Subcutaneous abdominal adipose tissue (tissue), 5 donors: ENCODE data around the gene NKX6-1.
A peak's percentile ranks its signal among the peaks of the same experiment; 100 is the strongest.

Experiments
- H3K27ac ChIP-seq: one replicate; pipeline ENCODE4 v1.7.0; 2013; ENCODE audit warnings: low read depth, mild to moderate bottlenecking, inconsistent platforms, low read length, moderate library complexity
- H3K27me3 ChIP-seq, 5 donors: one replicate each; pipeline ENCODE4 v1.7.0; 2013; ENCODE audit warnings: low read length in 5 of 5, inconsistent platforms in 1 of 5; ENCODE audit not compliant: control insufficient read depth in 5 of 5, insufficient read depth in 4 of 5
- H3K36me3 ChIP-seq, 5 donors: one replicate each; pipeline ENCODE4 v1.7.0; 2013; ENCODE audit warnings: low read length in 5 of 5; ENCODE audit not compliant: control insufficient read depth in 5 of 5, insufficient read depth in 5 of 5
- H3K4me1 ChIP-seq, 5 donors: one replicate each; pipeline ENCODE4 v1.7.0; 2013; ENCODE audit warnings: low read length in 5 of 5, mild to moderate bottlenecking in 3 of 5, moderate library complexity in 1 of 5; ENCODE audit not compliant: control insufficient read depth in 5 of 5, insufficient read depth in 5 of 5
- H3K4me3 ChIP-seq, 5 donors: one replicate each; pipeline ENCODE4 v1.7.0; 2013; ENCODE audit warnings: low read length in 5 of 5, low read depth in 1 of 5
- H3K9ac ChIP-seq, 5 donors: one replicate each; pipeline ENCODE4 v1.7.0; 2013; ENCODE audit warnings: low read length in 5 of 5, mild to moderate bottlenecking in 4 of 5, moderate library complexity in 3 of 5
- H3K9me3 ChIP-seq, 5 donors: one replicate each; pipeline ENCODE4 v1.7.0; 2013; ENCODE audit warnings: low read length in 5 of 5; ENCODE audit not compliant: control insufficient read depth in 5 of 5
- donor health status: healthy.
- donor health status: healthy.
- donor health status: healthy.
- donor health status: healthy.
- donor health status: healthy.

The NKX6-1 gene

DNA sequence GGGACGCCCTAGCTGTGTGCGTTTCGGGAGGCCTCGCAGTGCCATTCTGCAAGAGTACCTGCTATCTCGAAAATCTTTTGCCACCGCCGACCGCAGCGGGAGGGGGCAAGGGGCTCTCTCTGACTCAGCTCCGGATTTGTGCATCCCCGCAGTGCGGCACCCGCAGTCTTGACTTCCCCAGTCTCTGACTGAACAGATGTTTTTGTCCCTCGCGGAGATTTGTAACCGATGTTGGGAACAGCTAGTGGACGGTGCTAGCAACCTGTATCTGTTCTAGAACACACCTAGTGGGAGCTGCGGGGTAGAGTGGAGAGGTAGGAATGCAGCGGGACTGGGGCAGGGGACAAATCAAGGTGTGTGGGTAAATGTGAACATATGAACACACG is 17.2 kb downstream of the NKX6-1 start:
- Histone ChIP-seq H3K36me3 (no peaks in the 10 kb centered on the region), H3K4me3 (peak overlapping the region in 1 of 5 donors; percentile 24), H3K9ac (no peak overlapping the region), H3K4me1 (peaks cover 1 to 29% (median 15%) of the 10 kb centered on the region in 5 donors), H3K27me3 (peaks cover 36 to 72% (median 61%) of the 10 kb centered on the region in 5 donors), H3K27ac (no peak overlapping the region), H3K9me3 (no peaks in the 10 kb centered on the region)

DNA sequence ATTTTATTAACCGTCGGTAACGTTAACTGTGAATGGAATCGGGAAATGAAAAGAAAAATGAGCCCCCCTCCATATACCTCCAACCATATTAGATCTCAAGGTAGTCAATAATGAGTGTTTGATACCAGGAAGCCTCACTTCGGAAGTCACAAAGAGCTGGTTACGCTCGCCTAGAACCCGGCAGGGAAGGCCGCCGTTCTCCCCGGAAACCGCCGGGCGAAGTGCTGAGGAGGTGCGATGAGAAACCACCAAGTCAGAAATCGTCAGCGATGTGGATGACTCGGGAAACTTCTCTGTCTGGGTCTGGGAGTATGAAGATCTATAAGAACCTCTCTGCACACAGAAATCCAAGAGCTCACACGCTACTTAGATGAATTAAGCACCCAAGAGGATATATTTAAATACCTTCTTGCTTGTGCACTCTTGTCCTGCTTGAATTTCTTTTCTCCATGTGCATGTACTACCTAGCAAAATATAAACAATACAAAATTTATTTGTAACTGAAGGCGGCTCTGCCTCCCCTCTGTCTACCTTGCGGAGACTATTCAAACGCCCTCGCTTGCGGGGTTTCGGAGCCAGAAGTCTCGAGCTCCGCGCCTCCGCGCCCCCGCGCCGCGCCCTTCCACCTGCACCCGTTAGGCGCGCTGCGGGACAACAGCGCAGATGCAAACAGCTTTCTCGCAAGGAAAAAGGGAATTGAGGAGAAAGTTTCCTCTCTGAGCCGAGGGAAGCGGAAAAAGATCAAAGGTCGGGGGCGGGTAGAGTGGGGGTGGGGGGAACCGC is 17.8 kb downstream of the NKX6-1 start:
- Histone ChIP-seq H3K9ac (no peak overlapping the region), H3K36me3 (no peaks in the 10 kb centered on the region), H3K27me3 (peaks cover 36 to 68% (median 58%) of the 10 kb centered on the region in 5 donors), H3K9me3 (no peaks in the 10 kb centered on the region), H3K4me3 (no peak overlapping the region), H3K4me1 (peaks cover 1 to 29% (median 15%) of the 10 kb centered on the region in 5 donors), H3K27ac (no peak overlapping the region)

DNA sequence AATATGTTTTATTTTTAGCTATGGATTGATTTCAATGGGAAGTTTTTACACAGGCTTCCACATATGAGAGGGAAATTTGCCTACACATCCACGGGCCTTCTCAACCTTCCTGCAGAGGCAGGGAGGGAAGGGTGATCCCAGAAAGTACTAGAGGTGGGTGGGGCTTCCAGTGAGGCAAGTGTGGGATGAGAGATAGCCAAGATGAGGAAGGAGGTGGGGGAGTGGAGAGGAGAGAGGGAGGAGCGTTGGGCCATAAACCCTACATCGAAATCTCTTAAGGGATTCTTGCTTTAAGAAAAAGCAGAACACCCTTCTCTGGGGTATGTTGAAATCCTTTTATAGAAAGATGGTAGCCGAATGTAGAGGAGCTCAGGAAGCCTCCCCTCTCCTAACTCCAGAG is 19.0 kb downstream of the NKX6-1 start:
- H3K4me1 ChIP-seq: peaks cover 1 to 29% (median 15%) of the 10 kb centered on the region in 5 donors
- no peaks in the 10 kb centered on the region for H3K36me3 ChIP-seq
- H3K9ac ChIP-seq: no peak overlapping the region
- no peak overlapping the region for H3K4me3 ChIP-seq
- H3K27me3 ChIP-seq: peaks cover 27 to 63% (median 49%) of the 10 kb centered on the region in 5 donors
- no peaks in the 10 kb centered on the region for H3K9me3 ChIP-seq
- no peak overlapping the region for H3K27ac ChIP-seq

DNA sequence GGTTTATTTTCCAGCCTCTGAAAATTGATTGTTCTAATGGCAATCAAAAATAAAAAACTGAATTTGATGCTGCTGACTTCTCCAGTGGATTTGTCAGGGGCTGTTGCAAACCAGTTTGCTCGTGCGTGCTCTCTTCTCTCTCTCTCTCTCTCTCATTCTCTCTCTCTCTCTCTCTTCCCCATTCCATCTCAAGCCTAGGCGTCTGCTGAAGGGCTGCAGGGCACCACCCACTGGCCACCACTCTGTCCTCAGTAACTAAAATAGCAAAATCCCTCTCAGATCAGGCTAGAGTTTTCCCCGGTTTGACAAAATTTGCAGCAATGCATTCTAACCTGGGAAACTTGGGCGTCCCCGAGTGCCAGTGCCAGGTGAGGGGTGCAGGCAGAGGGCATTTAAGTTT is 19.4 kb downstream of the NKX6-1 start:
- peaks cover 27 to 59% (median 45%) of the 10 kb centered on the region in 5 donors for H3K27me3 ChIP-seq
- no peak overlapping the region for H3K4me3 ChIP-seq

DNA sequence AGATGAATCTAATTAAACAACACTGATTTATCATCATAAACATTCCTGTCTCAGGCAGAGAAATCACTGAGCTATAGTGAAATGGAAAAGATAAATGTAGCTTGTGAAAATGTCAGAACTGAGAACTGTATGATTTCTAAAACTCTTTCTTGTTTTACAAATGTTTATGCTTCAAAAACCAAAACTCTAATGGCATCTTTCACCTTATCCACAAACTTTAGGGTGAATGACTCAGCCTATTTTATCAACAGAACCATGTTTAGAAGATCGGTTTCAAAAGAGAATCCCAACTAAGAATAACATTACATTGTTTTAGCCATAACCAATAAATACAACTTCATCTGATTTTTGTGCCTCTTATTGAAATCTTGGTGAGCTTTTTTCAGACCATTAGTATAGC is 21.4 kb downstream of the NKX6-1 start:
- Histone ChIP-seq H3K4me3 (no peak overlapping the region), H3K27me3 (peaks cover 9 to 42% (median 25%) of the 10 kb centered on the region in 5 donors), H3K36me3 (no peaks in the 10 kb centered on the region), H3K9me3 (no peaks in the 10 kb centered on the region), H3K9ac (no peak overlapping the region), H3K27ac (no peak overlapping the region), H3K4me1 (peaks cover 0 to 16% (median 4%) of the 10 kb centered on the region in 5 donors)

More for the DNA sequence above, 19.4 kb downstream of the NKX6-1 start:
- Histone ChIP-seq H3K9ac (no peak overlapping the region), H3K4me1 (peaks cover 1 to 29% (median 15%) of the 10 kb centered on the region in 5 donors), H3K27ac (no peak overlapping the region), H3K36me3 (no peaks in the 10 kb centered on the region), H3K9me3 (no peaks in the 10 kb centered on the region)

DNA sequence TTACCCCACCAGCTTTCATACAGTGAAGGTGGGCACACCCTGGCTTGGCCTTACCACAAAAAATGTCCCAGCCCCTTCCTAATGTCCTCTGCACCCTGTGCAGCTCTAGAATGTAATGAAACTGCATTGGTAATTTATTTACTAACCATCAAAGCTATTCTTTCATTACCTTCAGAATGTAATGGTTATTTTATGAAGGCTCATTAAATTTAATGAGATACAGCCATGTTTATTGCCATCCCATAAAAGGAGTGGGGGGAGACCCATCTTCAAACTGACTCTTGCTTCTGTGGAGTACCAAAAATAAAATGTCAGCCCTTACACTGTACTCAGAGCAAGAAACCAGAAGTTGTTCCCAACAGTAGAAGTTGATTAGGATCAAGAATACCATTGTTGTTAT is 25.0 kb downstream of the NKX6-1 start:
- Histone ChIP-seq H3K9me3 (no peaks in the 10 kb centered on the region), H3K27me3 (peaks cover 0 to 13% (median 0%) of the 10 kb centered on the region in 5 donors), H3K36me3 (no peaks in the 10 kb centered on the region), H3K4me3 (no peak overlapping the region), H3K4me1 (no peaks in the 10 kb centered on the region), H3K27ac (no peak overlapping the region), H3K9ac (no peak overlapping the region)

DNA sequence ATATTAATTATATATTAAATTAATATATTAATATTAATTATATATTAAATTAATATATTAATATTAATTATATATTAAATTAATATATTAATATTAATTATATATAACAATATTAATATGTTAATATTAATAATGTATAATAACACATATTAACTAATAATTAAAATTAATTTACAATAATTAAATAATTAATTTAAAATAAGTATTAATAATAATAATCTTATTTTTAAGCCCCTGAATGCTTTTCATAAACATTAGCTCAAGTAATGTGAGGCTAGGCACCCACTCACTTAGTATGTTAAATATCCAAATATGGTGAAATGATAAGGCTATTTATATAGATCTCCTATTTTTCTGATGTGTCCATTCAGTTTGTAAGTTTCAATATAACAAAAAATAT is 26.9 kb downstream of the NKX6-1 start:
- Histone ChIP-seq H3K9me3 (no peaks in the 10 kb centered on the region), H3K36me3 (no peaks in the 10 kb centered on the region), H3K4me3 (no peak overlapping the region), H3K27ac (no peak overlapping the region), H3K9ac (no peak overlapping the region), H3K4me1 (no peaks in the 10 kb centered on the region), H3K27me3 (peaks cover 0 to 10% (median 0%) of the 10 kb centered on the region in 5 donors)

DNA sequence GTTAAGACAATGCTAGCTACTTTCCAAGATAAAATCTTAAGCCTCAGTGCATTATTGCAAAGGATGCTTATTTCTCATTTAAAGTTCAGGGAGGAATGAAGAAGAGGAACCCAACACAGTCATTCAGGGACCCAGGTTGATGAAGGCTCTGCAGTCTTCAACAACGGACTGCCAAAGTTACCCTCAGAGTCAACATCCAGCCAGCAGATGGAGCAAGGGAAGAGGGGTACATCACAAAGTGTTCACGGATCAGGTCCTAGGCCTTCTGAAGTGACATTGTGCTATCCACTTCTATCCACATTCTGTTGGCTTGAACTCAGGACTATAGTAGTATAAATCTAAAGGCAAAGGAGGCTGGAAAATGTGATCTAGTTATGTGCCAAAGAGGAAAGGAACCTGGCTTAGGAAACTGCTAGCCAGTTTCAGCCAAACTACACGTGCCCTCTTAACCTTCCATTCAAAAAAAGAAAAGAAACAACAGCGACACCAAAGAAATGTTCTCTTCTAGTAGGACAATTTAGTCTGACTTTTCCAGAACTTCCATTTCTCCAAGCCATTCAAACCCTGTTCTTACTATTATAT is 28.8 kb downstream of the NKX6-1 start:
- no peak overlapping the region for H3K9ac ChIP-seq
- peaks cover 0 to 8% (median 0%) of the 10 kb centered on the region in 5 donors for H3K27me3 ChIP-seq
- no peak overlapping the region for H3K4me3 ChIP-seq
- H3K36me3 ChIP-seq: no peaks in the 10 kb centered on the region
- no peaks in the 10 kb centered on the region for H3K9me3 ChIP-seq
- no peaks in the 10 kb centered on the region for H3K4me1 ChIP-seq
- H3K27ac ChIP-seq: no peak overlapping the region

DNA sequence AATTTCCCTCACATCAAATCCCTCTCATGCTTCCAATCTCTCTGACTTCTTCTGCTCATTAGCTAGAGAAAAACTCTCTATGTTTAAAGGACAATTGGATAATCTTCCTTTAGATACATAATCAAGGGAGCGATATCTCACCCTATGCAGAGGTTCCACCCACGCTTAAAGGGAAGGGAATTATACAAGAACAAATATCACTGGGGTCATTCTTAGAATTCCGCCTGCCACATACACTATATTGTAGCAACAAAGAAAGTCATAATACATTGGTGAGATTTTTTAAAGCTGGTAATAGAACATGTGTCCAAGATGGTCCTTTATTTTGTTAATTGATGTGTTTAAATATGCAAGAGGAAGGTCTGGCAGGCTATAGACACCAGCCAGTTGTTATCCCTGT is 31.5 kb downstream of the NKX6-1 start:
- Histone ChIP-seq H3K27me3 (peaks cover 0 to 2% (median 0%) of the 10 kb centered on the region in 5 donors), H3K36me3 (no peaks in the 10 kb centered on the region), H3K9me3 (peaks cover 0 to 5% (median 0%) of the 10 kb centered on the region in 5 donors), H3K27ac (no peak overlapping the region), H3K9ac (no peak overlapping the region), H3K4me3 (no peak overlapping the region), H3K4me1 (no peaks in the 10 kb centered on the region)

DNA sequence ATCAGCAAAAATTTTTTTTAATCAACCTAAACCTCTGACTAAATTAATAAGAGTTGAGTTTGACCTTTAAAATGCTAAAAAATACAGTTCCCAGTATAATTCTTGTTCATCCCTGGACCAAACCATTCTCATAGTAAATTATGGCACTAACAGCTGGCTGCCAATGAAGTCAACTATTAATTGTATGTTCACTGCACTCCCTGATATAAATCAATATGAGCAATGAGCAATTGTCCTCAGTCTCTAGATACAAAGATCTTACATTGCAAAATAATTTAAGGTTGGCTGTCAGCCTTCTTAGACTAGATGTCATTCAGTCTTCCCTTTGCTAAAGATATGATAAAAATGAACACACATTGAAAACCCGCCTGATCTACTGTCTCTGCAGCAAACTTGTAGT is 39.3 kb downstream of the NKX6-1 start:
- H3K27ac ChIP-seq: no peak overlapping the region
- H3K4me3 ChIP-seq: no peak overlapping the region
- H3K9me3 ChIP-seq: peaks cover 0 to 5% (median 0%) of the 10 kb centered on the region in 5 donors
- H3K36me3 ChIP-seq: no peaks in the 10 kb centered on the region
- H3K27me3 ChIP-seq: peaks cover 0 to 2% (median 0%) of the 10 kb centered on the region in 5 donors
- H3K4me1 ChIP-seq: no peaks in the 10 kb centered on the region
- H3K9ac ChIP-seq: no peak overlapping the region
